MM.1S (cell line): Measurements from ENCODE around the gene RGS6.

Source experiments
- CTCF ChIP-seq: fragments of 300-600 bp; sonication (generic); IDR thresholded peaks from 2 replicates; pipeline ENCODE4 v1.5.1; 2016; ENCODE audit warnings: antibody characterized with exemption, low read length, mixed read lengths
- EZH2phosphoT487 ChIP-seq: fragments of 300-600 bp; sonication (generic); IDR thresholded peaks from 2 replicates; pipeline ENCODE4 v1.6.1; 2018; ENCODE audit warnings: antibody characterized with exemption, low read length

- TF ChIP-seq CTCF: no peak
- no peak for TF ChIP-seq EZH2phosphoT487
These were observed 371.7 kb downstream of the RGS6 start for GRCh38 chr14:72303930-72304329.
